SH-SY5Y (cell line): ENCODE data around the gene RALGAPA2.

ENCODE experiments used
- GATA2 ChIP-seq: IDR thresholded peaks from 2 replicates; pipeline ENCODE4 v1.6.1; 2011; ENCODE audit warnings: mild to moderate bottlenecking, low read depth, low read length
- GATA3 ChIP-seq: IDR thresholded peaks from 2 replicates; pipeline ENCODE4 v1.6.1; 2011; ENCODE audit warnings: low read depth, mild to moderate bottlenecking, low read length, moderate library complexity

RALGAPA2 gene

DNA sequence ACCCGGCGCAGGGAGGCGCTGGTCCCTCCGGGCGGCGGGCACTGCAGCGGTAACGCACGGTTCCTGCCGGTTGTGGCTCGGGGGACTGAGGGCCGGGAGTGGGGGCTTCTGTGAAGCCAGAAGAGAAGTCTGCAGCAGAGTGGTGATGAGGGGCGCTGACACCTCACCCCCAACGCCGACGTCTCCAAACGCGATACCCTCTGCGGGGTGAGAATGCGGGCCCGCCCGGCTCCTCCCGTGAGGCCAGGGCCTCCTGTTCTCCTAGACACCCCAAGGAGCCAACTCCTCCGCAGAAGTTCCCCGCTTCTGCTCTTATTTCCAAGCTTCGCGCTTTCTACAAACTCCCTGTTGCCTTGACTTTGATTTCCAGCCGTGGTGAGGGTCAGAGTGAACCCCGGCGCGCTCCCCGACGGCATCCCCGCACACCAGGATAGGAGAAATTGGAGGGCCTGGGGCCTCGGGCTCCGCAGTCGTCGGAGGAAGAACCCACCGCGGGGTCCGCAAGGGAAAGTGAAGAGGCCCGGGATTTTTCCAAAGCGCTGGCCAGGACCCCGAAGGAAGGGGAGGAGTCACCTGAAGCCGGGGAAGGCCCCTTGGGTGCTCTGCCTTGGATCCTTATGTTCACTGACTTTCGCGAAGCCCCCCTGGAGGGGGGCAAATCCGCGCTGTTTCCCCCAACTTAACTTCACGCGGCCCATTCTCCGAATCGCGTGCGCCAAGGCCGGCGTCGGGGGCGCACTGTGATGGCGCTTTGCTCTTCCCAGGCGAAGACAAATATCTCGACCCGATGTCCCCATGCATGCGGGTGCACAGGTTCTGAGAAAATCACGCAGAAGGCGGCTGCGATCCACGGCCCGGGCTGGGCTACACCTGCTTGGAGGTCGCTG, 347.6 kb downstream of the RALGAPA2 start:
- no peak for TF ChIP-seq GATA2

DNA sequence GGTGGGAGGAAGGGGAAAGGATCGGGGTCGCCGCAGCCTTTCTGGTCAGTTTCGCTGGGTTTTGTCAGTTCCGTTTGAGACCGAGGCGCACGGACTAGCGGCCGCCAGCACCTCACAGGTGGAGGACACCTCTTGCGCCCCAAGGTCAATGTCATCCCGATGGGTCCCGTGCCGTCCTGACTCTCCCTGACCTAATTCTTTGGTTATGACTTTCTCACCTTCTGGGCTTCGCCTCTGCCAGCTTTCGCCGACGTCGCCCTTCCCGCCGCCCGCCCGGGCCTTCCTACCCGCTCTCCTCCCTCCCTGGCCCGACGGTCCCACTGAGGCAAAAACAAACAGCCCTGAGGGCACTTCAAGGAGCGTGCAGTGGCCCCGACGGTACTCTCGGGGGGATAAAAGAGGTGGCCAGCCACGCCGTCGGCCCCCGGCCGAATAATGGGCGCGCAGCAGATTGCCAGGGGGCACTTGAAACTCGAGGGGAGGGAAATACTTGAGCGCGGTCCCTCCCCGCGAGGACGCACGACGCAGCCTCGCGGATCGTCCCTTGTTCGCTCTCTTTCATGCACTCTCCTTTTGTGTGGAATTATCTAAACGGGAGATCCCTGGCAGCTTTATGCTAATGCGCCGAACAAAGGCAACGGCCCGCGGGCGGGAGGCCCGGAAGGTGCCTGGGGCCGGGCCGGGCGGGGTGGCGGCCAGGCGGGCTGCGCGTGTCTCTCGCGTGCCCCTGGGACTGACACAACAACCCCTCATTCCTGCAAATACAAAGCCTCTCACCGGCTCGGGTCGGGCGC, 348.4 kb downstream of the RALGAPA2 start:
- no peak for TF ChIP-seq GATA3
- no peak for TF ChIP-seq GATA2

DNA sequence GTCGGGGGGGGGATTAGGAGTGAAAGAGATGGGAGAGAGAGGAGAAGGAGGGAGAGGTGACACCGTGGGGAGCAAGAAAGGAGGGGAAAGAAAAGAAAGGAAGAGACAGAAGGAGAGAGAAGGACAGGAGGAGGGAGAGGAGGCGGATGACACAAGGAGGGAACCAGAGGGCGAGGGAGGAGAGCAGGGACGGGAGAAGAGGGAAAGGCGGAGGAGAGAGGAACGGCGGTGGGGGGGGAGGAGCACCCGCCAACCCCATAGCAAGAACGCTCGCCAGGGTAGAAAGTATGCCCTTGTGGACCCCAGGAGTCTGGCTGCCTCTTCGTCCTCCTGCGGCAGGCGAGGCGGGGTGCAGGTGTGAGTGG, 349.0 kb downstream of the RALGAPA2 start:
- TF ChIP-seq GATA2 (no peak), GATA3 (no peak)

DNA sequence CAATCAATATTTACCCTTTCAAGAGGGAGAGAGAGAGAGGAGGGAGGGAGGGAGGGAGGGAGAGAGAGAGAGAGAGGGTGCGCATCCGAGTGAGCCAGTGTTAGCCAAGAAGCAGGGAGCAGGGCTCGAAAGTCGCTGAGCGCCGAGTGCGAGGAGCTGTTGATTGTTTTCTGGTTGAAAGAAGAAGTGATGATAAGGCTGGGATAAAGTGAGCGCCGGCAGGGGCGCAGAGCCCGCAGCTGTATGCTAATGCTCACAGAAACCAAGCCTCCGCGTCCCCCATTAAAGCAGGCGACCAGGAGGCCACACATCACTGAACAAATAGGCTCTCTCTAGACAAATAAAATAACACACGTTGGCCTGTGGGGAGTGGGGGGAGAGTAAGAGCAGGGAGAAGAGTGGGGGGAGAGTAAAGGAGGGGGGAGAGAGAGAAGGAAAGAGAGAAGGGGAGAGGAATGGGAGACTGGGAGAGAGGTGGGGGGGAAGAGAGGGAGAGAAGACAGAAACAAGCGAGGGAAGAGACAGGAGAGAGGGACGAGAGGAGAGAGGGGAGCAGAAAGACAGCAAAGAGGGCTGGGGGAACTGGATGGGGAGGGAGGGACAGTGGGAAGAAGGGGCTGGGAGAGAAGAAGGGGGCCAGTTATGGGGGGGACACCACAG, 349.5 kb downstream of the RALGAPA2 start:
- TF ChIP-seq GATA2: no peak
- TF ChIP-seq GATA3: no peak

DNA sequence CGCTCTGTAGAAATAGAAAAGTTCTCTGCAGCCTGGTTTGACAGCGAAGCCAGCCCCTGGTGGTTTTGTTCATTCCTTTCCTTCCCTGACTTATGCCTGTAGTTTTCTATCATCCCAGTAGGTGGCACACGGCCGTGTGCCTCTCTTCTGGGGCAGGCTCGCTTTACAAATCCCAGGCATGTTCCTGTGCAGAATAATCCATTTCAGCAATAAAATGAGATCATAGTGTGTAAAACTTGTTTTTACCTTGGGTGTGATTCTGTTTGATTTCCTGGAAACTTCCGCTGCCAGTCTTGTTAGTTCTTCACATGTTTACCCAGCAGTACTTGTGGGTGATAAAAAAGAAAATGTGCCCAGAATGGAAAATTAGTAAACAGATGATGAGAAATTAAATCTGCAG, 352.0 kb downstream of the RALGAPA2 start:
- no peak for TF ChIP-seq GATA2
- TF ChIP-seq GATA3: no peak

DNA sequence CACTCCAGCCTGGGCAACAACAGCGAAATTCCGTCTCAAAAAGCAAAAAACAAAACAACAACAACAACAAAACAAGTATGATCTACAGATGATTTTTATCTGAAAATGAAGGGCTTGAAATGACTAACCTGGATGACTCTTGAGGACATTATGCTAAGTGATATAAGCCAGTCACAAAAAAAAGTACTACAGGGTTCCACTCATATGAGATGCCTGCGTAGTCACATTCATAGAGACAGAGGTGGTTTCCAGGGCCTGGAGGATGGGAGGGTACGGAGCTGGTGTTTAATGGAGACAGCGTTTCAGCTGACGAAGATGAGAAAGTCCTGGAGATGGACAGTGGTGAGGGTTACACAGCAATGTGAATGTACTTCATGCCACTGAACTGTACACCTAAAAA, 352.8 kb downstream of the RALGAPA2 start:
- TF ChIP-seq GATA3 (no peak), GATA2 (no peak)

DNA sequence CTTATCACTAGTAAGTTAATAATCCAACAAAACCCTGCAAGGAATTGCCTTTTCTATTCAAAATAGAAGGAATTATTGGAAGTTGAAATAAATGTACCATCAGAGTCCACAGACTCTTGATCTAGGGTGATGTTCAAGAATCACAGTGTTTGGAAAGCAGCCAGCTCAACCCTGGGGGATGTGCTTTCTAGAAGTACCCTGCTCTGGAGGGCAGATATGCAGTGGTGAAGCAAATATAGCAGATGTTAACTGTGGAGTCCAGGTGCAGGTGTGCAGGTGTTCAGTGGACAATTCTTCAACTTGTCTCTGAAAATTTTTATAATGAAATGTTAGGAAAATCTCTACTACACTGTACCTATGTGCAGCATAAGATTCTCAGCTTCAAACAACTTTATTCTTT, 353.6 kb downstream of the RALGAPA2 start:
- TF ChIP-seq GATA3 (no peak), GATA2 (no peak)

DNA sequence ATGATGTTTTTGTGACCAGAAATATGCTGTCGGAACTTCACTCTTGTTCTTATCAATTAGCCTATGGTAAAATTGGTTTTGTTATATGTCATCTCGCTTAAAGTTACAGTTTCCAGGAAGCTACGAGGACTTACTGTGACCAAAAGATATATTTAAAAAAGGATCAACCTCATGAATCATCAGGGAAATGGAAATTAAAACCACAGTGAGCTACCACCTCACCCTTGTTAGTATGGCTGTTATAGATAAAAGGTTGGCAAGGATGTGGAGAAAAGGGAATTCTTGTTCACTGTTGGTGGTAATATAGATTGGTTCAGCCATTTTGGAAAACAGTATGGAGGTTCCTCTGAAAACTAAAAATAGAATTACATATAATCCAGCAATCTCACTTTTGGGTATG, 358.9 kb downstream of the RALGAPA2 start:
- TF ChIP-seq GATA2: no peak

DNA sequence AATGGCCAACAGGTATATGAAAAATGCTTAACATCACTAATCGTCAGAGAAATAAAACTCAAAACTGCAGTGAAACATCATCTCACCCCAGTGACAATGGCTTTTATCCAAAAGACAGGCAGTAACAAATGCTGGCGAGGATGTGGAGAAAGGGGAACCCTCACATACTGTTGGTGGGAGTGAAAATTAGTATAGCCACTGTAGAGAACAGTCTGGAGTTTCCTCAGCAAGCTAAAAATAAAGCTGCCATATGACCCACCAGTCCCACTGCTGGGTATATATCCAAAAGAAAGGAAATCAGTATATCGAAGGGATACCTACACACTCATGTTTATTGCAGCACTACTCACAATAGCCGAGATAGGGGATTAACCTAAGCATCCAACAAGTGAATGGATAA, 368.0 kb downstream of the RALGAPA2 start:
- no peak for TF ChIP-seq GATA3

DNA sequence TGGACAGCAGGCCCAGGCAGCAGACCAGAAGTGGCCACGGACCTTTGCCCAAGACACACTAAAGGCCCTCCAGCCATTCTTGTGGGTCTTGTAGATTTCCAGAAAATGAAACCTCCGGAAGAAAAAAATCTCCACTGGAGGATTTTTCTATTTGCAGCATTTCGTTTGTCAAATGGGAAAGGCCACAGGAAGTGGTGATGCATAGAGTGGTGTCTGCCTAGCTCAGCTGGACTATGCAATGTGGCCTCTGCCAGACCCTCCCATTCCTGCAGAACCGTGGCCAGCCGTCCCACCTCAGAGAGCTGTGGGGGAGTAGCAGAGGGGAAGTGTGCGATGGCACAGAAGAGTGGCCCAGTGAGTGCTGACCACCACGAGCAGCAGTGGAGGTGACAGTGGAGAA, 368.5 kb downstream of the RALGAPA2 start:
- no peak for TF ChIP-seq GATA3
- TF ChIP-seq GATA2: no peak
